A549 treated with Hydrocortisone at 1 μM for 4 hours (cell line): ENCODE measurements around the gene CCDC32. TPM values are rescaled to one million over a fixed set of nuclear protein-coding genes. Genes with fewer than 3 reads are reported as not detected.

Experiments used
- total RNA-seq: library from RNA; stranded (reverse); fragments of 200-300 nt; extraction: Qiagen RNA extraction; gene quantifications from 5 replicates; pipeline ENCODE4 v1.2.3, GENCODE V29; 2022

CCDC32 gene, protein sequence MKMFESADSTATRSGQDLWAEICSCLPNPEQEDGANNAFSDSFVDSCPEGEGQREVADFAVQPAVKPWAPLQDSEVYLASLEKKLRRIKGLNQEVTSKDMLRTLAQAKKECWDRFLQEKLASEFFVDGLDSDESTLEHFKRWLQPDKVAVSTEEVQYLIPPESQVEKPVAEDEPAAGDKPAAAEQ
- 13.0 to 21.9 TPM (median 14.0 TPM) in 5 replicates for total RNA-seq

DNA sequence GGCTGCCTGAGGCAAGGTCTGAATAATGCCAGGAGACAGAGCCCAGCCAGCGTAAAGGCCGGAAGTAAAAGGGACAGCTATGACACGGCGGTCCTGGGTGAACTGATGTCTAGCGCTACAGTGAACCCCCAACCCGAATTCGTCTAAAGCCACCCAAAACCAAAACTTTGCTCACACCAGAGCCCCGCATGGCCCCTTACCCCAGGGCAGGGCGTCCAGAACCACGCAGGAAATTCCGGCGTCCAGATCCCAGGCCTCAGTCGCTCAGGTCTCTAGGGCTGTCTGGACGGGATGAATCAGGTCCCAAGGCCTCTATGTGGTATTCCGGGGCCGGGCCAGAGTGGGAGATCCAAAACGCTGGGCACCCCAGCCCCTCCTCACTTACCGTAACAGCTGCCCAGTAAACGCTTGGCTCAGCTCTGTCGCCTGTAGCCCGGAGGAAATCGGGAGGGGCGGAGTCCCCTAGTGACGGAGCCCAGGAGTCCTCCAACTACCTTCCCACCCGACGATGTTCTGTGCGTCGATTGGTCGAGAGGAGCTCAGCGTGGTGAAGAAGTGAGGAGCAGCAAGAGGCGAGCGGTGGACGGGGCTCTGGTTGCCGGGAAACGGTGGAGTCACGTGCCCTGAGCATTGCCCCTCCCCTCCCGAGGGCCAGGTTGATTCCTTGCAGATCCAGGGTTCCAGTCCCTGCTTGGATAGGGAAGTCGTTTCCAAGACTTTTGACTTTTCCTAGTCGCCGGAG lies at the start of gene CCDC32:
CCDC32 (minus strand) TSS at position 452 of the 742 bp plus-strand sequence. CDS start 2,027 bp downstream, outside the sequence.

DNA sequence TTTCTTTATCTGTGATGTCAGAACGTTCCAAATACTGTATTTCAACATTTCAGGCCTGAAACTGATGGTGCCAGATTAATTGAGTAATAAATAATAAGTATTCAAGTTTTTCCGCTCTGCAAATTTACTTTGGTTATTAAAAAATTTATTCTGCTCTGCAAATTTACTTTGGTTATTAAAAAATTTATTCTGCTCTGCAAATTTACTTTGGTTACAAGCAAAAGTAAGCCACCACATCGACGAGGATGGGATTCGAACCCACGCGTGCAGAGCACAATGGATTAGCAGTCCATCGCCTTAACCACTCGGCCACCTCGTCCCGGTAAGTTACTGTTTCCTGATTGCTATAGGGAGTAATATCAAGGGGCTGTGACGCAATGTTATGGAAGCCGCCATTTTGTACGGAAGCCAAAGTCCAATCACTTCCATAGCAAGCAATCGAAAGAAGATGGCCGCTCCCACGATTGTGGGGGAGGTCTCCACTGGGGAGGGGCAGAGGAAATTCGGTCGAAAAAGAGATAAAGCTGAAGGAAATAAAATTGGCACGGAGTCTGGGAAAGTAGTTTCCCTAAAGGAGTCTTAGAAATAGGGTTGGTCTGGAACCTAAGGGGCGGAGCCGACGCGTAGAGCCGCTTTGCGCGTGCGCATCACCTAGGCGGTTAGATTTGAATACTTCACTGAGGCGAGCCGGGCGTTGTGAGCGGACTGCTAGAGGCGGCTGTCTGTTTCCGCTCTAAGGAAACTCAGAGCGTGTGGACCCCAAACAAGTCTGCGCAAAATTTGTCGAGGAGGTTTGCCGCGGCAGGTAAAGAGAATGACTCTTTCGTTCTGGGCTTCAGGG lies 29.0 kb upstream of the CCDC32 start, which contains the start of gene KNL1:
KNL1 (plus strand) TSS at position 662 of the 841 bp plus-strand sequence. CDS start 8,683 bp downstream, outside the sequence.

DNA sequence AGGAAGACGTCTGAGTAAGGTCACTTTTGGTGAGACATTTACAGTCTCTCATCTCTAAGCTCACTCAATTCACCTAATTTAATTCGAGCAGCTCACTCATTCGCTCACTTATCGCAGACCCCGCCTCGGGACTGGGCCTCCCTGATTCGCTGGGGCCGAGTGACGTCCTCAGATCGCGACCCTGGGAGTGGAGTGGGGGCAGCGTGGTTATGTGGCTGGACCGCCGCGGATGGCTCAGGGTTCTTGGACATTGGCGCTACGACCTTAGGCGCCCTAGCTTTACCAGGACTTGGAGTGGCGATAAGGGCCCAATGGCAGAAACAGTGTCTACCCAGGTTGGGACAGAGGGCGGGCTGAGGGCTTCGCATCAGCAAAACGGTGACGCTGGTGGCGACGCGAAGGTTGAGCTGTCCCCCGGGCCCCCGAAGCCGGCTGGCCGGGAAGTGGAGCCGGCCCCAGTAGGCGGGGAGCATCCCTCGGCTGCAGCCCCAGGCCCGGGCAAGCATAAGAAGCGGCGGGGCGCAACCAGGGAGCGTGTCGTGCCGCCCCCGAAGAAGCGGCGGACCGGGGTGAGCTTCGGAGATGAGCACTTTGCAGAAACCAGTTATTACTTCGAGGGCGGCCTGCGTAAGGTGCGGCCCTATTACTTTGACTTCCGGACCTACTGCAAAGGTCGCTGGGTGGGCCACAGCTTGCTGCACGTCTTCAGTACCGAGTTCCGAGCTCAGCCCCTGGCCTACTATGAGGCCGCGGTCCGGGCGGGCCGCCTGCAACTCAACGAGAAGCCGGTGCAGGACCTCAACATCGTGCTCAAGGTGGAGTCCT lies 4.5 kb upstream of the CCDC32 start, which contains the start of gene RPUSD2:
RPUSD2 (plus strand) TSS at position 171 of the 825 bp plus-strand sequence; CDS start at position 210, 39 bp downstream.

Other genes with a start within 250 kb of the CCDC32 start
- gene INAFM2, start 241.3 kb downstream of the CCDC32 start, total RNA-seq, result 5.7 to 7.7 TPM (median 7.0 TPM) in 5 replicates
- 16.5 to 23.1 TPM (median 21.6 TPM) in 5 replicates for gene CCDC9B, start 224.1 kb downstream of the CCDC32 start, total RNA-seq
- gene PHGR1, start 214.0 kb downstream of the CCDC32 start, total RNA-seq, result not detected in 5 replicates
- 1.1 to 2.2 TPM (median 1.9 TPM) in 5 replicates for gene DISP2, start 206.8 kb downstream of the CCDC32 start, total RNA-seq
- gene KNSTRN, start 182.3 kb downstream of the CCDC32 start, total RNA-seq, result 43.1 to 54.3 TPM (median 48.9 TPM) in 5 replicates
- gene IVD, start 159.2 kb downstream of the CCDC32 start, total RNA-seq, result 12.3 to 14.0 TPM (median 12.8 TPM) in 5 replicates
- 11.0 to 12.9 TPM (median 11.7 TPM) in 5 replicates for gene BAHD1, start 124.1 kb downstream of the CCDC32 start, total RNA-seq
- 15.6 to 20.6 TPM (median 19.3 TPM) in 5 replicates for gene CHST14, start 94.1 kb downstream of the CCDC32 start, total RNA-seq
- gene RPUSD2, start 4.3 kb upstream of the CCDC32 start, total RNA-seq, result 12.1 to 15.4 TPM (median 14.7 TPM) in 5 replicates
- gene KNL1, start 29.2 kb upstream of the CCDC32 start, total RNA-seq, result 5.0 to 9.8 TPM (median 6.4 TPM) in 5 replicates
- 17.6 to 20.1 TPM (median 18.0 TPM) in 5 replicates for gene RAD51, start 130.1 kb upstream of the CCDC32 start, total RNA-seq
- 21.4 to 26.1 TPM (median 22.6 TPM) in 5 replicates for gene RMDN3, start 190.2 kb upstream of the CCDC32 start, total RNA-seq
- 6.3 to 8.6 TPM (median 7.9 TPM) in 5 replicates for gene GCHFR, start 199.0 kb upstream of the CCDC32 start, total RNA-seq
- gene C15orf62, start 204.9 kb upstream of the CCDC32 start, total RNA-seq, result 0.06 to 0.13 TPM (median 0.10 TPM) in 3 of 5 replicates, not detected in the others
- gene ZFYVE19, start 242.0 kb upstream of the CCDC32 start, total RNA-seq, result 14.8 to 17.6 TPM (median 17.2 TPM) in 5 replicates
- gene DNAJC17, start 242.4 kb upstream of the CCDC32 start, total RNA-seq, result 21.2 to 25.9 TPM (median 24.3 TPM) in 5 replicates